HS-27A (cell line): ENCODE data around the gene PLBD1.

Experiments
- DNase-seq: peaks from one replicate; pipeline ENCODE4 v3.0.0-alpha.2; 2012; ENCODE audit warnings: low read depth, missing footprints

The PLBD1 gene, protein sequence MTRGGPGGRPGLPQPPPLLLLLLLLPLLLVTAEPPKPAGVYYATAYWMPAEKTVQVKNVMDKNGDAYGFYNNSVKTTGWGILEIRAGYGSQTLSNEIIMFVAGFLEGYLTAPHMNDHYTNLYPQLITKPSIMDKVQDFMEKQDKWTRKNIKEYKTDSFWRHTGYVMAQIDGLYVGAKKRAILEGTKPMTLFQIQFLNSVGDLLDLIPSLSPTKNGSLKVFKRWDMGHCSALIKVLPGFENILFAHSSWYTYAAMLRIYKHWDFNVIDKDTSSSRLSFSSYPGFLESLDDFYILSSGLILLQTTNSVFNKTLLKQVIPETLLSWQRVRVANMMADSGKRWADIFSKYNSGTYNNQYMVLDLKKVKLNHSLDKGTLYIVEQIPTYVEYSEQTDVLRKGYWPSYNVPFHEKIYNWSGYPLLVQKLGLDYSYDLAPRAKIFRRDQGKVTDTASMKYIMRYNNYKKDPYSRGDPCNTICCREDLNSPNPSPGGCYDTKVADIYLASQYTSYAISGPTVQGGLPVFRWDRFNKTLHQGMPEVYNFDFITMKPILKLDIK

DNA sequence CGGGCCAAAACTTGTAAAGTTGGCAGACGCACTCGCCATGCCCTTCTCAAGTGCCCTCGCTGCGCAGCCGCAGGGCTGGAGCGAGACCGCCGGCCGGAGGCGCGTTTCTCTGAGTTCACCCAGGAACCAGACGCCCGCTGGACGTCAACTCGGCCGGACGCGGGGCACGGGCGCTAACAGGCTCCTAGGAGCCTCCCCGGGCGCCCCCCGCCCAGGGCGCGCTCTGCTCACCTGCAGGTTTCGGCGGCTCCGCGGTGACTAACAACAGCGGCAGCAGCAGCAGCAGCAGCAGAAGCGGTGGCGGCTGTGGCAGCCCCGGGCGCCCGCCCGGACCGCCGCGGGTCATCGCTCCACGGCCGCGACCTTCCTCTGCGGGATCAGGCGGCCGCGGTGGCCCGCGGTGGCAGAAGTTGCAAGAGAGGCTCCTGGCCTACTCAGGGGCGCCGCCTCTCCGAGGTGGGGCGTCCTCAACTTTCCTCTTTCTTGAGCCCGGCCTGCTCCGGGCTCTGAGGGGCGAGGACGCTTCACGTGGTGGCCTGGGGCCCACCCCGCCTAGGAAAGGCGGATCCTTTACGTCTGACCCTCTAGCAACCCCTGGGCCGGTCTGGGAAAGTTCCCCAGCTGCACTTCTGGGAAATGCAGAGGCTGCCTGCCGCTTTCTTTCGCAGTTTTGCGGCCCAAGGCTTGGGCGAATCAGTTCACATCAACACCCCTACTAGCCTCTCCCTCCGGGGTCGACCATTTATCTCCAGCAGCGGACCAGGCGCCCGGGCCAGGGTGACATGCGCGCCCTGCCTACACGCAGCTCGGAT, at the start of gene PLBD1:
Gene PLBD1 (minus strand): TSS at position 533 of the 812 bp plus-strand sequence. CDS start 187 bp downstream, at position 346.
- DNase-seq = no peak

DNA sequence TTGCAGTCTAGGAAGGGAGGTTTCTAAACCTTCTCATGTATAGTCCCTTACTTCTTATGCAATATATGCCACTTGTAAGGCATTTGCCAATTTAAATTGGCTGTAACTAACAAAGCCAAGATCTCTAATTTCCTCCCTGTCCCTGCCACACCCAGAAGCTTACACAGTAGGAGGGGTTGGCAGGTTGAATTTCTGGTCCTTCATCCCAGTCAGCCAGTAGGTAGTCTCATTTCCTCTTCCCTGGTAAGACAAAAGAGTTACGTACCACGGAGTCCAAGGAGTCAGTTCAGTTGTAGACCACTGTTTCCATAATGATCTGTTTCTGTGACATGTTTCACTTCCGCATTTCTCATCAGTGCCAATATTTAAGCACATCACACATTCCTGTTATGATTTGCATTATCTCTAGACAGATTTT, 47.0 kb upstream of the PLBD1 start:
- no peak for DNase-seq

DNA sequence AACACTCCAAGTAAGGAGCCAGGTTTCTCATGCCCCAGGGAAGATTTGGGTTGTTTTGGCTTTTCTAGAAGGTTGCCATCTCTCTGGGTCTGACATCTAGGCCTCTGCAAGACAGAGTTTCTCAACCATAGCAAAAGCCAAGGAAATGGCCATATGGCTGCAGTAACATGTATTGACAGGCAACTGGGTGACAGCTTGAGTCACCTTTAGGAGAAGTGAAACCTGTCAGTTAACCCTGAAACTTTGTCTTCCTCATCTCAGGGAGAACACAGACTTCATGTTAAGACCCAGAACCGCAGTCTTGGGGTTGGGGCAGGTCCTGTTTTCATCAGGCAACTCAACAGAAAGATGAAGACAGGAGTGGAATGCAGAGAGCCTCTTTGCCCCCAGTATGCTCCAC, 46.0 kb upstream of the PLBD1 start:
- no peak for DNase-seq

DNA sequence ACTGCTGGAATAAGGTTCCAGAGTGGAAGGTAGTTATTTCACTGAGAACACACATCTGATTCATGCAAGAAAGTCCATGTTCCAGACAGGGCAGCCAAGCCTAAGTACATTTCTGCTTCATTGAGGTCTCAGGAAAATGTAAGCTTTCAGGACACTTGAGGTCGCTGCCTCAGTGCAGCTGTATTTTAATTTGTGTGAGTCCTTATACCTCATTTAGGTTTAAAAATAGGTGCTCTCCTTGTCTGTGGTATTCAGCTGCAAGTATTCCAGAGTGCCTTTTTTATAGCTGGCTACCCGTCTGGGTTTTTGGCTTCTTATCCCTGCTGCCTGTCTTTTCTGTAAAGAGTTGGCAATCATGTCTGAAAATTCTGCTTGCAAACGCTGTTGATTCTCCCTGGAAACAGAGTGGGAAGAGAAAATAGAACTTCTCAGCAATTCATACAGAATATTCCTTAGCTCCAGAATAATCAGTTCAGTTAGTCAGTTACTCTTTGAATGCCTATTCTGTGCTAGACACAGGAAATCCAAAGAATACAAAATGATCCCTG, 45.3 kb upstream of the PLBD1 start:
- no peak for DNase-seq

DNA sequence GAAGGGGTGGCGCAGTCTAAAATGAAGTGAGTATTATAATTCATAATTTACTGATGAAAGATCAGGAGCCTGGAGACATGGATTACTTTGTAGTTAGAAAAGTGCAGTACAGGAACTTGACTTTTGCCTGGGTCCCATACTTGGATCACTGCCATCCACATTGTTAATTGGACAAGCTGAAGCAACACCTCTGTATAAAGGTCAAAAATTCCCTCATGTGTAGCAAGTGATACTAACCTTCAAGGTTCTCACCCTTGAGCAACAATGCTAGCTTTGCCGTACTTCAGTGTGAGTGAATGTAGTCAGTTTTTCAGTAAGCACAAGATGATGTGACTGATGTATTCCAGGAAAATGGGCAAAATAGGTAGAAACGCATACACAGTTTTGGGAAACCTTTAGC, 44.6 kb upstream of the PLBD1 start:
- no peak for DNase-seq

DNA sequence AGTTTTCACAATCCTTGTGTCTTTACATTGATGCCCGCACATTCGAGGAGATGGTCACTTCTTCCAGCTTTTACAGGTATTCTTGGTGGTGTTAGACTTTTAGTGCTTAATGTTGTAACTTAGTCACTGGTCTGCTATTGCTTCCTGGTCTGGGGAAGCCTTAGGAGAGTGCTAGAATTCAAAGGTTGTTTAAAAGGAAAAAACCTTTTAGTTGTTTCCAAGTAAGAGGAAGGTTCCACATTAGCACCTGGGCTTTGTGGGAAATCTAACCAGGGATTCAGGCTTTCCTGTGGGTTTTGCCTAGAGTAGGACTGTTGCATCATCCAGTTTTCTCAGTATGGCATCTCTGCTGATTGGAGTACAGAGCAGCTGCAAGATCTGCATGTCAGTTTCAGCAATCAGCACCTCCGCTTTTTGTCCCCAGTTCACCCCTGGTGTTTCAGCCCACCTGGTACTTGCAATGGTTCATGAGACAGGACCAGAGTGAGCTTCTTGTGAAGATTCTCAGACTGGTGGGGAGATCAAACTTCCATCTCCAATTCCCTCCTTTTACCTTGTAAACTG, 44.0 kb upstream of the PLBD1 start:
- no peak for DNase-seq

DNA sequence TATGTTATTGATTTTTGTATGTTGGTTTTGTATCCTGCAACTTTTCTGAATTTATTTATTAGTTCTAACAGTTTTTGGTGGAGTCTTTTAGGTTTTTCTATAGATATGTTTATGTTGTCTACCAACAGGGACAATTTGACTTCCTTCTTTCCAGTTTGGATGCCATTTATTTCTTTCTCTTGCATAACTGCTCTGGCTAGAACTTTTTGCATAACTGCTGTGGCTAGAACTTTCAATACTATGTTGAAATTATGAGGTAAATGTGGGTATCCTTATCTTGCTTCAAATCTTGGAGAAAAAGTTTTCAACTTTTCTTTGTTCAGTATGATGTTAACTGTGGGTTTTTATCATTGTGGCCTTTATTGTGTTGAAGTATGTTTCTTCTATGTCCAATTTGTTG, 39.9 kb upstream of the PLBD1 start:
- no peak for DNase-seq

DNA sequence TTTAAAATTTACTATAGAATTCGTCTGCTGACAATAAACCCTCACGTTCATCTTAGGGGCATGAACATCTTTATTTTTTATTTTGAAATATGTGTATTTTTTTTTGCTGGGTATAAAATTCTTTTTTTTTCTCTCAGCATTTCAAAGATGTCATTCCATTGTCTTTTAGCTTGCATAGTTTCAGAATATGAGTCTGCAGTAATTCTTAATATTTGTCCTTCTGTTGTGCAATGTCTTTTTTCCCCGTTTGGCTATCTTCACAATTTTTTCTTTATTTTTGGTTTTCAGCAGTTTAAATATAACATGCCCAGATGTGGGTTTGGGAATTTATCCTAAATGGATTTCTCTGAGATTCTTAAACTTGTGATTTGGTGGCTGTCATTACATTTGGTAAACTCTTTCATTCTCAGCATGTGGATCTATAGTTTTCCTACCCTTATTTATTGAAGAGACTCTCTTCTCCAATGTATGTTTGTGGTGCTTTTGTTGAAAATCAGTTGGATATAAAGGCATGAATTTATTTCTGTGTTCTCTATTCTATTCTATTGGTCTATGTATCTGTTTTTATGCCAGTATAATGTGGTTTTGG, 37.8 kb upstream of the PLBD1 start:
- no peak for DNase-seq

DNA sequence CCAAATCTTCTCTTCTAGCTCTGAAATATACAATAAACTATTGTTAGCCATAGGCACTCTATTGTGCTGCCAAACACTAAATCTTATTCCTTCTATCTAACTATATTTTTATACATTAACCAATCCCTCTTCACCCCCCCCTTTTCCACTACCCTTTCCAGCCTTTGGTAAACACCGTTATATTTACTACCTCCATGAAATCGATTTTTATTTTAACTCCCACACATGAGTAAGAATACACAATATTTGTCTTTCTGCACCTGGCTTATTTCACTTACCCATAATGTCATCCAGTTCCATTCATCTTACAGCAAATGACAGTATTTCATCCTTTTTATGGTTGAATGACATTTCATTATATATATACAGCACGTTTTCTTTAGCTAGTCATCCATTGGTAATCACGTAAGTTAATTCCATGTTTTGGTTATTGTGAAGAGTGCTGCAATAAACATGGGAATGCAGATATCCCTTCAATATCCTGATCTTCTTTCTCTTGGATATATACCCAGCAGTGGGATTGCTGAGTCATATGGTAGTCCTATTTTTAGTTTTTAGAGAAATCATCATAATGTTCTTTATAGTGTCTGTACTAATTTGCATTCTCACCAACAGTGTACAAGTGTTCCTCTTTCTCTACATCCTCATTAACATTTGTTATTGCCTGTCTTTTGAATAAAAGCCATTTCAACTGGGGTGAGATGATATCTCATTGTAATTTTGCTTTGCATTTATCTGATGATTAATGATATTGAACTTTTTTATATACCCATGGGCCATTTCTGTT, 34.2 kb upstream of the PLBD1 start:
- DNase-seq = no peak

DNA sequence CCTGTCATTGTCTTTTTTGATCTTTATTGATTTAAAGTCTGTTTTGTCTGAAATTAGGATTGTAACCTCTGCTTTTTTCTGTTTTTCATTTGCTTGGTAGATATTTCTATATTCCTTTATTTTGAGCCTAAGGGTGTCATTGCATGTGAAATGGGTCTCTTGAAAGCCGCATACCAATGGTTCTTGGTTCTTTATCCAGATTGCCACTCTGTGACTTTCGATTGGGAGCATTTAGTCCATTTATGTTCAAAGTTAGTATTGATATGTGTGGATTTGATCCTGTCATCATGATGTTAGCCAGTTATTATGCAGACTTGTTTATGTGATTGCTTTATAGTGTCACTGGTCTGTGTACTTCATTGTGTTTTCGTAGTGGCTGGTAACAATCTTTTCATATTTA, 29.8 kb upstream of the PLBD1 start:
- no peak for DNase-seq

DNA sequence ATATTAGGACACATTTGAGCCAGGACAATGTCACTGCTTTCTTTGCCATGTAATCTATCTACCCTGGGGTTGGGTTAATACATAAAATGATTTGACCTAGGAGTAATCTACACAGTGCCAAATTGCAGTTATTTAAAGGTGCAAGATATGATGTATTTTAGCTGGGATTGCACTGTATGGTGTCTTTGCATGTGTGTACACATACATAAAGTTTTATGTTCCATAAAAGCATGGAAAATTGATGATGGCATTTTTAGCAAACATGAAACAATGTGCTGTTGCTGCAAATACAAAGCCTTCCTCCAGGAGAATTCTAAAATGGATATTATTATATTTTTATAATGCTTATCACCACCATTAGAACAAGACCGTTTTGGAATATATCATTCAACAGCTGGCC, 24.0 kb upstream of the PLBD1 start:
- DNase-seq = no peak

DNA sequence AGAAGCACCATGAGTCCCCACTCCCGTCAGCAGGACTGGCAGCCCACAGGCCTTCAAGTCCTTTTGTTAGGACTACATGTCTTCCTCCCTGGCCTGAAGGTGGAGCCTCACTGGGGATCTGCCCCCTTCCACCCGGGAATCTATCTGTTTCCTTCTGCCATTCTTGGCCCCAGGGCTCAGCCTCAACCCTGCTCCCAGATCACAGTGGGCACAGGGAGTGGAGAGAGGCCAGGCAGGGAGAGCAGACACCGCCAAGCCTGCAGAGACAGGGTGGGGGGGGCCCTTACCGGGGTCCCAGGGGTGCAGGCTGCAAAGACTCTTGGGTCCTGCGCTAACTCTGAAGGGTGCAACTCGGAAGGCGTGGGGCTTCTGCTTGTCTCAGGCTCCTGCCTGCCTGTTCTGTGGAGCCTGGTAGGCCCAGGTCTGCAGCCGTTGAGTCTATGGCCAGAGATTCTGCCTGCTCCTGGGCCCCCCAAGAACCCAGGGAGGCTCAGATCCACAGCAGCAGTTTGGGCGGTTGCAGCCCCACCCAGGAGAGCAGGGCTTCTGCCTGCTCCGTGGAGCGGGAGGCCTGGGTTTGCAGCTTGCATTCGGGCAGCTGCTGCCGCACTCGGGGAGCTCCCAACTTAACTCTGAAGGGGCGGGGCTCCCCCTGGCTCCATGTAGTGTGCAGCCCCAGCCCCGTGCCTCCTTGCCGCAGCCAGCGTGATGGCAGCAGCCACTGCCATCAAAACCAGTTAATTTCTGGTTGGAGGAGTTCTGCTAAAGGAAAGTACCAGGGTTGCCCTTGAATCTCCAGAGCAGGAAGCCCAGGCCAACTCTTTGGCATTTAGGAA, 21.7 kb upstream of the PLBD1 start:
- no peak for DNase-seq

DNA sequence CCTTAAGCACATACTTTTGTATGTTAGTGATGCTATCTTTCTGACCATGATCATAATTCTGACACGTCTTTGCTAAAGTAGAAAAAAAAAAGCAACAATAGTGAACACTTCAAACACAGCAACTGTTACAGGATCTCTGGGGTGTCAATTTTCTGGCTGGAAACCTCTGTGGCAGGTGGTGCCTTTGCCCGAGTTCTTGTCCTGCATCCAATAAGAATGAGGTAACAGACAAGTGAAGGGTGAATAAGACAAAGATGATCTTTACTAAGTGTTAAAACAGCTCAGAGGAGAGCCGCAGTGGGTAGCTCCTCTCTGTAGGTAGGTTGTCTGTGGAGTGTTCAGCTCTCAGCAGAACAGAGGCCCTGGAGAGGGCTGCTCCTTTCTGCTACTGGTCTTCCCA, 20.9 kb upstream of the PLBD1 start:
- no peak for DNase-seq

DNA sequence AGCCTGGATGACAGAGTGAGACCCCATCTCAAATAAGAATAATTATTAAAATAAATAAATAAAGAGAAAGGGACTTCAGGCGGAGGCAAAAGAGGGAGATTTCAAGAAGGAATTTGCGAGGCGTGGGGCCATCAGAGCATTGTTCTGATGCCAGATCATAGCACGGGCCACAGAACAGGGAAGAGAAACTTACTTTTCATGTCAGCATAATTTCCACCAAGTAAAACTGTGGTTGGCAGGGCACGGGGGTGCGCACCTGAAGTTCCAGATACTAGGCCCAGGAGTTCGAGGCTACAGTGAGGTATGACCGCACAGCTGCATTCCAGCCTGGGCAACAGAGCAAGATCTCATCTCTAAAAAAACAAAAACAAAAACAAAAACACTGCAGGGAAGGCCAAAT, 11.0 kb upstream of the PLBD1 start:
- no peak for DNase-seq

DNA sequence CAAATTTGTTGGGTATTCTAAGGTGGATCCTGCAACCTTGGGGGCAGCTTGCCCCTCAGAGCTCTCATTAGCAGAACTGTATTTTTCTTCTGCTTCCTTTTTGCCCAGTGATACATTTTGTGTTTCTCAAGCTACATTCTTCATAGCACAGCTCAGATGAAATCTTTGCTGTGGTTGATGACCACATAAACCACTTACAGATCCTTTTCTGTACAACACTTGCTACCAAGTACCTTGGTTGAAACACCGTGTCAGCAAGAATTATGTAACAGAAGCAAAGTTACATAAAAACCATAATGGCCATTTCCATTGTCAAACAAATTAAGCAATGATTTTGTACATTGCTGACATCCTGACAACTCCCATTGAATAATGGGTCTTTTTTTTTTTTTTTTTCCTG, 9.7 kb upstream of the PLBD1 start:
- no peak for DNase-seq

DNA sequence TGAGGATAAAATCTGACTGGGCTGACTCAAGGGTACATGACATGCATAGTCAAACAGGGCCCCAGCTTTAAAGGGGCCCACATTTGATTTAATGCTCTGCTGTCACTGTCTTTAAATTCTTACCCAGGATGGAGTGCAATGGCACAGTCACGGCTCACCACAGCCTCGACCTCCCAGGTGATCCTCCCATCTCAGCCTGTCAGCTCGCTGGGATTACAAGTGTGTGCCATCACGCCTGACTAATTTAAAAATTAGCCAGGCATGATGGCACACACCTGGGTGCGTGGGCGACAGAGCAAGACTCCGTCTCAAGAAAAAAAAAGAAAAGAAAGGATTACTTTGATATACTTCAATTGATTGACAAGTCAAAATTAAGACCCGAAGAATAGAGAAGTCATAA, 9.2 kb upstream of the PLBD1 start:
- DNase-seq = no peak

DNA sequence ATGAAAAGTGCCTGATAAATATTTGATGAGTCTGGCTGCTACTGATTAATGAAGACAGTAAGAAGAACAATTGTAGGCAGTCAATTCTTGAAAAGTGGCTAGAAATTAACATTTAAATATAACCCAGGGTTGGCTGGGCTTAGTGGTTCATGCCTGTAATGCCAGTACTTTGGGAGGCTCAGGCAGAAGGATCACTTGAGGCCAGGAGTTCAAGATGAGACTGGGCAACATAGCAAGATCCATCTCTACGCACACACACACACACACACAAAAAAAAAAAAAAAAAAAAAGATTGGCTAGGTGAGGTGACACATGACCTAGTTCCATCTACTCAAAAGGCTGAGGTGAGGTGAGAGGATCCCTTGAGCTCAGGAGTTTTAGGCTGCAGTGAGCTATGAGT, 7.9 kb upstream of the PLBD1 start:
- DNase-seq = no peak

DNA sequence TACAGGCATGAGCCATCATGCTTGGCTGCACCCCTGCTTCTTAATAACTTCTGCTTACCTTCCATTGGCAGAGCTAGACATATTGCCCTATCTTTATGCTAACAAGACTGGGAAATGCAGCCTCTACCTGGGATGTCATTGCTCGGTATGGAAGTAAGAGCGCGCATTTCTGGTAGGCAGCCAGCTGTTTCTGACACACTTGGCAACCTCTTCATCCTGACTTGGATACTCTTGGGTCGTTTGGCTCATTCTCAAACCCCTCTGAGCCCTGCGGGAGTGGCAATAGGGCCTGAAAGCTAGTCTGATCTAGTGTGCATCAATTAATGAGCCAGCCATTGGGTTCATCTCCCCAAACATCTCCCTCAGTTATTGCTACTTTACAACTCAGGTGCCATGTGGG, 5.4 kb upstream of the PLBD1 start:
- DNase-seq = no peak

DNA sequence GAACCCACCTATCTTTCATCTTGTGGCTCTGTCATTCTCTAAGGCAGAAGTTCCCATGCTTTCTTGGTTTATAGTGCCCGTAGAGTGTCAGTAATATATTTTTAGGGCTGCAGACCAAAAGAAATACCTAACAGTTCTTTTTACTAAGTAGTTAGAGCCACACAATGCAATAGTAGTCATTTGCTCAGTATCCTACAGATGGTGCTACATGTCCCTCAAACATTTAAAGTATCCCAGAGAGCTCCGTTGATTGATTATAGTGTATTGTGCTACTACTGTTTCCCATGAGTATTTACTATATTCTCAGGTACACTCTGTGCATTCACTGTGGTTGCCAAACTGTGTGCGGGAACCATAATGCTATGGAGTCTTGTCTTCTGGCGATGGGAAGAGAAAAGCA, 4.7 kb upstream of the PLBD1 start:
- DNase-seq = no peak

DNA sequence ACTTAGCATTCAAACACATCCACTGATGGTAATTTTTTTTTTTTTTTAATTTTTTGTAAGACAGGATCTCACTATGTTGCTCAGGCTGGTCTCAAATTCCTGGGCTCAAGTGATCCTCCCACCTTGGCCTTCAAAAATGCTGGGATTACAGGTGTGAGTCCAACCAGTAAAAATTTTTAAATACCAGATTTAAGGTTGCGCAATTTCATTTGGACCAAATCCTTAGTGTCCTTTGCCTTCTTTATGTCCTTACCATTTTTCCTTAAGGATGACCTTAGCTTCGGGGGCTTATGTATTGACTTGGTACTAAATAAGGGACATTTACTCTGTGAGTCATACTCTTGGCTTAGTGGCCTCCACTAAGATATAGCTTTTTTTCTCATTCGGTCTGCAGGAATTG, 4.1 kb upstream of the PLBD1 start:
- no peak for DNase-seq
